Measurements from ENCODE around the gene HHIPL1. TPM values are rescaled to one million over a fixed set of nuclear protein-coding genes. Genes with fewer than 3 reads are reported as not detected.

HHIPL1 gene
- total and polyA plus RNA-seq, 8 donors: 2.2 to 3.1 (median 2.6) TPM

GRCh38 chr14:99696929-99697328, 52.0 kb downstream of the HHIPL1 start:
- H3K36me3 ChIP-seq: no peaks in the 10 kb centered on the region
- TF ChIP-seq CTCF (IDR thresholded peaks at IDR 0.05): no peak
- no peaks in the 10 kb centered on the region for H3K9me3 ChIP-seq
- intact Hi-C loops (cut with DNase I): no loop called here
- H3K4me3 ChIP-seq: no peak overlapping the region
- DNase-seq (no peak), ATAC-seq (no peak)
- H3K27ac ChIP-seq: no peak overlapping the region
- H3K27me3 ChIP-seq: no peaks in the 10 kb centered on the region
- no peaks in the 10 kb centered on the region for H3K4me1 ChIP-seq

- Histone ChIP-seq H3K4me1 (no peaks in the 10 kb centered on the region), H3K27ac (no peak overlapping the region), H3K9me3 (peaks cover 0 to 3% of the 10 kb centered on the region in 2 donors), H3K27me3 (no peaks in the 10 kb centered on the region), H3K4me3 (no peak overlapping the region), H3K36me3 (no peaks in the 10 kb centered on the region)
- ATAC-seq: no peak
- intact Hi-C loops (cut with DNase I): no loop called here
- no peak for DNase-seq
- no peak for TF ChIP-seq CTCF (IDR thresholded peaks at IDR 0.05)
Measured at GRCh38 chr14:99698236-99698635, 53.3 kb downstream of the HHIPL1 start.

GRCh38 chr14:99698642-99699041, 53.7 kb downstream of the HHIPL1 start:
- DNase-seq (no peak), ATAC-seq (no peak)
- peaks cover 0 to 7% of the 10 kb centered on the region in 2 donors for H3K9me3 ChIP-seq
- no peaks in the 10 kb centered on the region for H3K4me1 ChIP-seq
- no peak overlapping the region for H3K27ac ChIP-seq
- no peak for TF ChIP-seq CTCF (IDR thresholded peaks at IDR 0.05)
- H3K27me3 ChIP-seq: no peaks in the 10 kb centered on the region
- intact Hi-C loops (cut with DNase I): no loop called here
- H3K4me3 ChIP-seq: no peak overlapping the region
- no peaks in the 10 kb centered on the region for H3K36me3 ChIP-seq

GRCh38 chr14:99699085-99699760, 54.3 kb downstream of the HHIPL1 start:
- Histone ChIP-seq H3K36me3 (no peaks in the 10 kb centered on the region), H3K27ac (no peak overlapping the region), H3K4me1 (no peaks in the 10 kb centered on the region), H3K9me3 (peaks cover 0 to 13% of the 10 kb centered on the region in 2 donors), H3K27me3 (no peaks in the 10 kb centered on the region), H3K4me3 (no peak overlapping the region)
- TF ChIP-seq CTCF (IDR thresholded peaks at IDR 0.05): no peak
- intact Hi-C loops (cut with DNase I): no loop called here
- ATAC-seq (no peak), DNase-seq (no peak)

- H3K4me1 ChIP-seq: no peaks in the 10 kb centered on the region
- H3K9me3 ChIP-seq: peaks cover 0 to 19% of the 10 kb centered on the region in 2 donors
- intact Hi-C loops (cut with DNase I): no loop called here
- no peak for TF ChIP-seq CTCF (IDR thresholded peaks at IDR 0.05)
- no peak overlapping the region for H3K27ac ChIP-seq
- no peaks in the 10 kb centered on the region for H3K36me3 ChIP-seq
- no peak overlapping the region for H3K4me3 ChIP-seq
- ATAC-seq (no peak), DNase-seq (no peak)
- H3K27me3 ChIP-seq: no peaks in the 10 kb centered on the region
Measured at GRCh38 chr14:99699861-99700260, 54.9 kb downstream of the HHIPL1 start.

All from left lung (tissue), 10 donors.